LNCAP (cell line): ENCODE data around the gene DLG3.

ENCODE experiments used
- CTCF ChIP-seq: fragments of 450-650 bp; IDR thresholded peaks from 2 replicates; pipeline ENCODE4 v1.5.1; 2017; ENCODE audit warnings: mild to moderate bottlenecking

Gene DLG3

GRCh38 chrX:70509078-70509477 lies 64.4 kb downstream of the DLG3 start:
- TF ChIP-seq CTCF: no peak

- no peak for TF ChIP-seq CTCF
Observed at GRCh38 chrX:70525733-70526132, 81.1 kb downstream of the DLG3 start.

- TF ChIP-seq CTCF: no peak
Observed at GRCh38 chrX:70527053-70527452, 82.4 kb downstream of the DLG3 start.

- no peak for TF ChIP-seq CTCF
Observed at GRCh38 chrX:70527610-70528345, 83.1 kb downstream of the DLG3 start.

GRCh38 chrX:70535198-70535597 lies 90.6 kb downstream of the DLG3 start:
- TF ChIP-seq CTCF: no peak

- no peak for TF ChIP-seq CTCF
Observed at GRCh38 chrX:70549429-70549828, 104.8 kb downstream of the DLG3 start.

GRCh38 chrX:70552130-70552704 lies 107.6 kb downstream of the DLG3 start:
- no peak for TF ChIP-seq CTCF
